ENCODE measurements around the gene KDELR3. TPM values are rescaled to one million over a fixed set of nuclear protein-coding genes. Genes with fewer than 3 reads are reported as not detected.

KDELR3 gene
- total RNA-seq, 1 donor = 139 TPM

GRCh38 chr22:38451864-38452263, 16.0 kb upstream of the KDELR3 start:
- no peak overlapping the region for H3K4me3 ChIP-seq (ENCODE audit: low read depth, low read length)
- no peak for DNase-seq (ENCODE audit: low read depth)
- no peak for TF ChIP-seq CTCF (IDR thresholded peaks at IDR 0.05; ENCODE audit: insufficient read depth, low read depth, low read length)

DNA sequence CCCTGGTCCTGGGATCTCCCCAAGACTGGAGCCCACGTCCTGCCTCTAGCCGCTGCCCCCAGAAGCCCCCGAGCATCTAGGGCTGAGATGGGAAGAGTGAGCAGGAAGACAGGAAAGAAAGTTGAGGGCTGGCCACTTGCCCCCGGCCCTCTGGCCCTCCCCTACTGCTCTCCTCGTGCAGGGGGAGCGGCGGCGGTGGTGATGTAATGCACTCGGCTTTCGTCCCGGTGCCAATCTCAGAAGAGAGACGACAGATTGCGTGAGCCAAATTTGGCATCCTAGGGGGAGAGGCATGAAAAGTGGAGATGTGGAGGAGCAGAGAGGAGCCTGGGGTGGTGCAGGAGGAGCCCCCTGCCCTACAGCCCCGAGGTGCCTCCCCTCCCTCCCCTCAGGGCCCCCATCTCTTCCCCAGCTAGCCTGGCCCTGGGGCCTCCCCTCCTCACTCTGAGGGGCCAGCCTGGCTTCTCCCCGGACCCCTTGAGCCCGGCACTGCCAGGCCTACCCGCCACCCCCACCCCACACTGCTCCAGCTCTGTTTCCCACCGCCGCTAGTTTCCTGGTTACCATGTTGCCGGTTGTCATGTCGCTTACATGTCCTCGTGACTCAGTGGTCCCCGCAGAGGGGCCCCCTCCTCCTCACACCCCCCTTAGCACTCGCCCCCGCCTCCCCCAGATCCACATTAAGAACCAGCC, 15.4 kb upstream of the KDELR3 start:
- no peak for TF ChIP-seq CTCF (IDR thresholded peaks at IDR 0.05; ENCODE audit: insufficient read depth, low read depth, low read length)
- H3K4me3 ChIP-seq (ENCODE audit: low read depth, low read length) = no peak overlapping the region
- DNase-seq (ENCODE audit: low read depth) = no peak

DNA sequence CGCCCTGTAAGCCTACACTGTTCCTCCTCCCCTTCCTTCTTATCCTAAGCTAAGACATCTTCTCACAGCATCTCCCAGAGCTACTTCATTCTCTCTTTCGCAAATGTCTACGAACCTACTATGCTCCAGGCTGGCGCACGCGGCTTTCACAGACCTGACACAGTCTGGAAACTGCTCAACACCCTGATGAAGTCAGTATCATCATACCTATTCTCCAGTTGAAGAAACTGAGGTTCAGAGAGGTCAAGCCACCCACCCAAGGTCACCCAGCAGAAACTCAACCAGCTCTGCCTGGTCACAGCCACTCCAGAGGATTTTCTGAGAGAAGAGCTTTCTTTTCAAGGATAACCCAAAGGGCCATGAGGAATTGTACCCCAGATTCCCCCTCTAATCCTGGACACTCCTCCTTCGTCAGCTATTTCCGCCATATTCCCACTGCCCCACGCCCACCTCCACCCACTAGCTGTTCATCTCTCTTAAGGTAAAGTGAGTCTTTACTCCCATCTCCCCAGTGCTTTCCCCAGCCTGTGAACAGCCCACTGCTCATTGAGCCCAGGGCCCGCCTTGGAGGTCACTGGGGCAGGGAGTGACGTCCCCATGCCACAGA, 14.7 kb upstream of the KDELR3 start:
- no peak overlapping the region for H3K4me3 ChIP-seq (ENCODE audit: low read depth, low read length)
- no peak for TF ChIP-seq CTCF (IDR thresholded peaks at IDR 0.05; ENCODE audit: insufficient read depth, low read depth, low read length)
- DNase-seq (ENCODE audit: low read depth) = no peak

GRCh38 chr22:38453996-38454352, 13.9 kb upstream of the KDELR3 start:
- no peak overlapping the region for H3K4me3 ChIP-seq (ENCODE audit: low read depth, low read length)
- TF ChIP-seq CTCF (IDR thresholded peaks at IDR 0.05; ENCODE audit: insufficient read depth, low read depth, low read length) = no peak
- no peak for DNase-seq (ENCODE audit: low read depth)

DNA sequence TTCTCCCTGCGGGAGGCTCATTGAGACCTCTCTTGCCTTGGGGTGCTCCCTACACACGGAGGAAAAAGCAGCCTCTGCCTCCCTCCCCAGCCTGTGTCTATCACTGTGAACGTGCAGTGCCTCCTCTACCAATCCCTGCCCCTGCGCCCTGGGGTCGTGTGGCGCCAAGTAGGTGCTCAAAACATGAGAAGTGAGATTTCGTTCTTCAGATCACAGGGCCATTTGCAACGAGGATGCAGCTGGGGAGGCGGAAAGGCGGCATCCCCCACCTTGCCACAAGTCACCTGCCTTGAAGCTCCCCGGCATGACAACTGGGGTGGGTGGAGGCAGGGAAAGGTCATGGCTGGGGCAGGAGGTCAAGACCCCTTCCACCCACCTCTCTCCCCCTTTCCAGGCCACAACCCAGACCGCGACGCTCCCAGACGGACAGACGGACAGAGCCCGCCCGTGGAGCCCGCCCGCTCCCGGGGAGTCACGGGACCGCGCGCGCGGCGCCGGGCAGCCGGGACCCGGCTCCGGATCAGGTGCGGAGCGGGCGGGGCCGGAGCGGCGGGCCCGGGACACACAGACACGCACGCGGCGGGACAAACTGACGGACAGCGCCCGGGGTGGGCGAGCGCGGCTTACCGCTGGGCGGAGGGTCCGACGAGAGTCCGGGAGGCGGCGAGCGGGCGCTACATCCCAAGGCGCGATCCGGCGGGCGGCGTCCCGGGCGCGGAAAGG, 13.4 kb upstream of the KDELR3 start:
- no peak overlapping the region for H3K4me3 ChIP-seq (ENCODE audit: low read depth, low read length)
- TF ChIP-seq CTCF (IDR thresholded peaks at IDR 0.05; ENCODE audit: insufficient read depth, low read depth, low read length) = no peak
- DNase-seq (ENCODE audit: low read depth) = no peak

DNA sequence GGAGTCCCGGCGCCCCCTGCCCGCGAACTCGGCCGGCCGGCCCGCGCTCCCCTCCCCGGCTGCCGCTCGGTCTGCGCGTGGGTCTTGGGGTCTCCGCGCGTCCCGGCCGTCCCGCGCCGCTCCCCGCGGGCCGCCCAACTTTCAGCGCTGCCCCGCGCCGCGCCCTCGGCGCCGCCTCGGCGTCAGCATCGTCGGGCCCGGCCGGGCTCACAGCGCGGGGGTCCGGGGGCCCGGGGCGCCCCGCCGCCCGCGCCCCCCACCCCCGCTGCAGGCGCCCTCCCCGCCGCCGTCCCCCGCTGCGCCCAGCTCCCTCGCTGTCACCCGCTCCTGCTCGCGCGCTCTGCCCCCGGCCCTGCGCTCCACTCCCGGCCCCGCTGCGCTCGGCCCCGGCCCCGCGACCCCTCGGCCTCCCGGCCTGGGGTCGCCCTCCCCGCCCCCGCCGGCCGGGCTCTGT, 12.8 kb upstream of the KDELR3 start, which contains the start of gene KCNJ4:
KCNJ4 (minus strand) TSS at position 124 of the 454 bp plus-strand sequence. CDS start 27,067 bp downstream, outside the sequence.
- TF ChIP-seq CTCF (IDR thresholded peaks at IDR 0.05; ENCODE audit: insufficient read depth, low read depth, low read length) = no peak
- peak within 1 kb of the TSS; percentile 45 for H3K4me3 ChIP-seq (ENCODE audit: low read depth, low read length)
- DNase-seq (ENCODE audit: low read depth) = no peak

All from fibroblast of villous mesenchyme (primary cell).